Vagina (tissue), 2 donors: ENCODE data around the gene HTR4.
"Not testable (repeated sequence)": the region's sequence is repeated elsewhere in the genome, so short reads cannot be mapped to it uniquely, and the experiment has no call there.

Experiments
- POLR2A ChIP-seq, 2 donors: fragments of 450-650 bp; IDR thresholded peaks; one replicate each; pipeline ENCODE4 v1.6.1; 2017; ENCODE audit warnings: antibody characterized with exemption in 2 of 2, mild to moderate bottlenecking in 2 of 2, moderate library complexity in 2 of 2
- TF ChIP-seq, protein P1 (sequence below), 3 experiments: fragments of 450-650 bp in 2 of 3; fragments of 200-600 bp in 1 of 3; sonication (generic) in 1 of 3; IDR thresholded peaks; one replicate each; pipeline ENCODE4 v1.5.1; 2017 to 2019; ENCODE audit warnings: antibody characterized with exemption in 3 of 3, mild to moderate bottlenecking in 2 of 3, moderate library complexity in 2 of 3

GRCh38 chr5:148529450-148529849 is 124.9 kb downstream of the HTR4 start:
- TF ChIP-seq POLR2A (IDR thresholded peaks at IDR 0.05), result not testable (repeated sequence)
- TF ChIP-seq, protein P1, sequence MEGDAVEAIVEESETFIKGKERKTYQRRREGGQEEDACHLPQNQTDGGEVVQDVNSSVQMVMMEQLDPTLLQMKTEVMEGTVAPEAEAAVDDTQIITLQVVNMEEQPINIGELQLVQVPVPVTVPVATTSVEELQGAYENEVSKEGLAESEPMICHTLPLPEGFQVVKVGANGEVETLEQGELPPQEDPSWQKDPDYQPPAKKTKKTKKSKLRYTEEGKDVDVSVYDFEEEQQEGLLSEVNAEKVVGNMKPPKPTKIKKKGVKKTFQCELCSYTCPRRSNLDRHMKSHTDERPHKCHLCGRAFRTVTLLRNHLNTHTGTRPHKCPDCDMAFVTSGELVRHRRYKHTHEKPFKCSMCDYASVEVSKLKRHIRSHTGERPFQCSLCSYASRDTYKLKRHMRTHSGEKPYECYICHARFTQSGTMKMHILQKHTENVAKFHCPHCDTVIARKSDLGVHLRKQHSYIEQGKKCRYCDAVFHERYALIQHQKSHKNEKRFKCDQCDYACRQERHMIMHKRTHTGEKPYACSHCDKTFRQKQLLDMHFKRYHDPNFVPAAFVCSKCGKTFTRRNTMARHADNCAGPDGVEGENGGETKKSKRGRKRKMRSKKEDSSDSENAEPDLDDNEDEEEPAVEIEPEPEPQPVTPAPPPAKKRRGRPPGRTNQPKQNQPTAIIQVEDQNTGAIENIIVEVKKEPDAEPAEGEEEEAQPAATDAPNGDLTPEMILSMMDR (IDR thresholded peaks at IDR 0.05), result not testable (repeated sequence)
